HEK293T (cell line): ENCODE data around the gene IRF2BP2.
"Not testable (repeated sequence)": the region's sequence is repeated elsewhere in the genome, so short reads cannot be mapped to it uniquely, and the experiment has no call there.

Experiments
- CTCF ChIA-PET: fragments of 350-600 bp; formaldehyde crosslinking; extraction: SDS; loops from one replicate; lab custom pipeline; 2021; ENCODE audit warnings: antibody characterized with exemption, inconsistent platforms; lab: Yijun Ruan, JAX
- POLR2A ChIA-PET: fragments of 350-600 bp; formaldehyde crosslinking; extraction: SDS; loops from one replicate; lab custom pipeline; 2020; ENCODE audit warnings: antibody characterized with exemption, inconsistent platforms; lab: Yijun Ruan, JAX
- DNase-seq: peaks from one replicate; pipeline ENCODE4 v3.0.0; 2012; ENCODE audit warnings: mixed read lengths; ENCODE audit errors: extremely low spot score
- ARNT ChIP-seq: fragments of 450-650 bp; IDR thresholded peaks from 2 replicates; pipeline ENCODE4 v1.6.1; 2017; ENCODE audit warnings: mild to moderate bottlenecking
- CTBP1 ChIP-seq: fragments of 450-650 bp; IDR thresholded peaks from 2 replicates; pipeline ENCODE4 v1.6.1; 2016; ENCODE audit warnings: borderline replicate concordance
- ELF4 ChIP-seq: fragments of 450-650 bp; IDR thresholded peaks from 2 replicates; pipeline ENCODE4 v1.6.1; 2017; ENCODE audit warnings: antibody characterized with exemption
- FOXA1 ChIP-seq: fragments of 450-650 bp; IDR thresholded peaks from 2 replicates; pipeline ENCODE4 v1.6.1; 2016; ENCODE audit warnings: mild to moderate bottlenecking
- FOXK2 ChIP-seq: fragments of 450-650 bp; IDR thresholded peaks from 2 replicates; pipeline ENCODE4 v1.6.1; 2016; ENCODE audit warnings: mild to moderate bottlenecking
- FOXM1 ChIP-seq: fragments of 450-650 bp; IDR thresholded peaks from 2 replicates; pipeline ENCODE4 v1.6.1; 2017; ENCODE audit warnings: mild to moderate bottlenecking, borderline replicate concordance
- HDGF ChIP-seq: fragments of 450-650 bp; IDR thresholded peaks from 2 replicates; pipeline ENCODE4 v1.6.1; 2017; ENCODE audit warnings: antibody characterized with exemption, borderline replicate concordance
- L3MBTL2 ChIP-seq: fragments of 450-650 bp; conservative IDR thresholded peaks from 2 replicates; pipeline ENCODE4 v1.6.1; 2016; ENCODE audit warnings: mild to moderate bottlenecking
- LEF1 ChIP-seq: fragments of 450-650 bp; IDR thresholded peaks from 2 replicates; pipeline ENCODE4 v1.6.1; 2017; ENCODE audit warnings: mild to moderate bottlenecking, borderline replicate concordance
- NFRKB ChIP-seq: fragments of 450-650 bp; IDR thresholded peaks from 2 replicates; pipeline ENCODE4 v1.6.1; 2016; ENCODE audit warnings: mild to moderate bottlenecking, moderate library complexity
- SP1 ChIP-seq: fragments of 450-650 bp; IDR thresholded peaks from 2 replicates; pipeline ENCODE4 v1.6.1; 2017
- SUZ12 ChIP-seq: fragments of 450-650 bp; IDR thresholded peaks from 2 replicates; pipeline ENCODE4 v1.6.1; 2016; ENCODE audit warnings: mild to moderate bottlenecking
- TARDBP ChIP-seq: fragments of 450-650 bp; IDR thresholded peaks from 2 replicates; pipeline ENCODE4 v1.6.1; 2016
- ZNF384 ChIP-seq: fragments of 450-650 bp; IDR thresholded peaks from 2 replicates; pipeline ENCODE4 v1.6.1; 2016
- TF ChIP-seq, protein P1 (sequence below): fragments of 450-650 bp; IDR thresholded peaks from 2 replicates; pipeline ENCODE4 v1.6.1; 2016

Gene IRF2BP2

DNA sequence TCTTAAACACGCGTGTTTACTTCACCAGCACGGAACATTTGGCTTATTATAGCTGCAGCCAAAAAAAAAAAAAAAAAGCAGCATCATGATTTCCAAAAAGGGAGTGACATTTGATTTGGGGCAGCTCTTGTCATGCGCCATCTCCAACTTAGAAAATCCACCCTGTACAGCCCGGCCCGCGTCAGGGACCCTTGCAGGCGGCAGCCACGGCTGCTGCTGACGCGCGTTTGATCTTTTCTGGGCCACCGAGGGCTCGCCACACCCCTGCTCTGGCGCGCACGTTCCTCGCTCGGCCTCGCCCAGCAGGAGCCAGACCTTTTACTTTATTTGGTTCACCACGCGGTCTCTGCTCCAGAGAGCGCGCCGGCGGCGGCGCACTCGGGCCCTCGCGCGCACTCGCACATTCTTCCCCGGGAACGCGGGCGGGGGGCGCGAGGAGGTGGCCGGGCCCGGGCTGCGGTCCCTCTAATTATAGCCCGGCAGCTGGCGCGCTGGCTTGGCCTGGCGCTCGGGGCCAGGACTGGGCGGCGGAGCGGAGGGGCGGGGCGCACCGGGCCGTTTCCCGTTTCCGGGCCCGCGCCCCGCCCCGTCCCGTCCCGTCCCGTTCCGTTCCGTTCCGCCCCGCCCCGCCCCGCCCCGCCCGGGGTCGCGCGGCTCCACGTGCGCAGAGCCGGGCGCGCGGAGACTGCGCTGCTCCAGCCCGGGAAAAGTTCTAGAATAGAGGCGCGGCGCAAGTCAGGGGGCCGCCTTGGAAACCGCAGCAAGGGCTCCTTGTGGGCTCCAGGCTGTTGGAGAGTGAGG, 10.2 kb downstream of the IRF2BP2 start:
- CTCF ChIA-PET = interaction anchor here (0.9 to 1.6 kb wide), 3 partner anchors 55 to 484 kb away, joined by 3 to 6 read pairs (median 4); no protein-coding TSS in a partner anchor
- TF ChIP-seq LEF1 (peak; percentile 84; the same call in 1 of the 2 replicates), SUZ12 (no peak), SP1 (no peak), CTBP1 (peak; percentile 59; the same call in 1 of the 2 replicates), L3MBTL2 (peak; percentile 96), HDGF (no peak), FOXK2 (no peak), ZNF384 (peak; percentile 85), FOXA1 (no peak)
- DNase-seq = peak; percentile 74
- POLR2A ChIA-PET = interaction anchor here (0.6 to 4.7 kb wide), 17 partner anchors 12 to 484 kb away, joined by 3 to 81 read pairs (median 3); partner anchors contain the start of gene IRF2BP2

DNA sequence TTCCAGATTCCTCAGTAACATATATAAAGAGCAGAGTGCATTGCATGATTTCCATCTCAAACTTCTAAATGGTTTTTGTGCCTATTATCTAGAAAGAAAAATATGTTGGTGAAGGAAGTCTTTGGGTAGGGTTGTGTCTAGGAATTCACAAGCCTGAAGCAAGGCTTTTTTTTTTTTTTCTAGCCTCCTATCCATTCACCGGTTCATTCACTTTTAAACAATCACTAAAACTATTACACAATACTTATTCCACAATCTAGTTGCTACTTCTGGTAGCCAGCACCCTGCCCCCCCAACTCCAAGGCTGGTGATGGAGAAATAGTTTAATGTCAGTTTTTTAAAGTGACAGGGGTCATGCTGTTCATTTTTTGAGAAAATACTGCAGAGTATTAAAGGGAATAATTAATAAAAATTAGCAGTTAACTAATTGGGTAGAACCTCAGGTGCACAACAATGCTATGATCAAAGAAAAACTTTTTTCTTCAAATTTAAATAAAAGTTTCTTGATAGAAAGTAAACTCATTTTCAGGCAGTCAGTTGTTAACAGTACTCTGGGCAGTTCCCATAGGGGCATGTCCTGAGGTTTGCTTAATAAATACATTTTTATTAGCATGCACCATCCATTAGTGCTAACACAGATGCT, 10.9 kb downstream of the IRF2BP2 start:
- no peak for DNase-seq
- ChIA-PET CTCF (no interaction called here), POLR2A (interaction anchor here (0.6 to 4.7 kb wide), 8 partner anchors 11 to 485 kb away, joined by 3 to 81 read pairs (median 3); partner anchors contain the start of gene IRF2BP2)
- TF ChIP-seq L3MBTL2 (no peak), ARNT (no peak), FOXM1 (no peak), ELF4 (no peak), CTBP1 (no peak), ZNF384 (peak; percentile 24; the same call in 1 of the 2 replicates)

DNA sequence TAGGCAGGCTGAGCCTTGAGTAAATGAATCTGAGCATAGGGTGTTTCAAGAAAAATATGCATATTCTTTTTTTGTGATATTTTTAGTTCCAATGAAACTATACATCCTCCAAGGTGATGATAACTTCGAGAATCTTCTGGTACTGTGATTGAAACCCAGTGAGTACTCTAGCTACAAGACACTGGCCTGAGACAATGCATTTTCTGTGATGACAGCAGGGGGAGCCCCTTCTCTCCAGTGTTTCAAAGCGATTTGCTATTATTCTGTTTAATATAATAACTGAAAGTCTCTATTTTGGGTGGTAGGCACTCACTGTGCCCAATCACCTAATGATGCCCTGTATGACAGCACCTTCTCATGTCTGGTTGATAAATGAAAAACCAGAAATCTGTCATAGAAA, 12.1 kb downstream of the IRF2BP2 start:
- ChIA-PET CTCF (interaction anchor here (0.6 to 1.5 kb wide), 12 partner anchors 8 to 495 kb away, joined by 3 to 10 read pairs (median 3); no protein-coding TSS in a partner anchor), POLR2A (interaction anchor here (1.2 to 4.7 kb wide), 2 partner anchors 13 to 14 kb away, joined by 3 to 81 read pairs; partner anchors contain the start of gene IRF2BP2)
- TF ChIP-seq ZNF384 = no peak
- no peak for TF ChIP-seq FOXM1
- TF ChIP-seq FOXK2 = no peak
- TF ChIP-seq SP1 = no peak
- TF ChIP-seq ARNT = no peak
- no peak for TF ChIP-seq SUZ12
- no peak for TF ChIP-seq CTBP1
- no peak for TF ChIP-seq NFRKB
- TF ChIP-seq FOXA1 = no peak
- TF ChIP-seq LEF1 = no peak
- TF ChIP-seq, protein P1, sequence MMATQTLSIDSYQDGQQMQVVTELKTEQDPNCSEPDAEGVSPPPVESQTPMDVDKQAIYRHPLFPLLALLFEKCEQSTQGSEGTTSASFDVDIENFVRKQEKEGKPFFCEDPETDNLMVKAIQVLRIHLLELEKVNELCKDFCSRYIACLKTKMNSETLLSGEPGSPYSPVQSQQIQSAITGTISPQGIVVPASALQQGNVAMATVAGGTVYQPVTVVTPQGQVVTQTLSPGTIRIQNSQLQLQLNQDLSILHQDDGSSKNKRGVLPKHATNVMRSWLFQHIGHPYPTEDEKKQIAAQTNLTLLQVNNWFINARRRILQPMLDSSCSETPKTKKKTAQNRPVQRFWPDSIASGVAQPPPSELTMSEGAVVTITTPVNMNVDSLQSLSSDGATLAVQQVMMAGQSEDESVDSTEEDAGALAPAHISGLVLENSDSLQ = no peak
- no peak for TF ChIP-seq TARDBP
- no peak for TF ChIP-seq HDGF
- no peak for TF ChIP-seq L3MBTL2
- no peak for DNase-seq

DNA sequence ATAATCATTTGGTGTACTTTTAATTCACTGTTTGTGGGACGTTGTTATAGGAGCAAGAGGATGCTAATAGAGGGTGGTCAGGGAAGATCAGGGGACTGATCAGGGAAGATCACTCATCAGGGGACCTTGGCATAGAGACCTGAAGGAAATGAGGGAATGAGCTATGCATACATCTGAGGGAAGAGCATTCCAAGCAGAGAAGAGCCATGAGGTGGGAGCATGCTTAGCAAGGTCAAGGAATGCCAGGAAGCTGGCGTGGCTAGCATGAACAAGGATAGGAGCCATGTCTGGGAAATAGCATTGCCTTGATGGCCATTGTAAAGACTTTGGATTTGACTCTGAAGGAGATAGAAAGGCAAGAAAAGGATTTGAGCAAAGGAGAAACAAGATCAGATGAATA, 14.1 kb downstream of the IRF2BP2 start:
- ChIA-PET CTCF (no interaction called here), POLR2A (no interaction called here)
- DNase-seq = no peak
- TF ChIP-seq HDGF (no peak), CTBP1 (no peak), ARNT (no peak), FOXA1 (no peak), SUZ12 (no peak), LEF1 (no peak), FOXM1 (no peak)

DNA sequence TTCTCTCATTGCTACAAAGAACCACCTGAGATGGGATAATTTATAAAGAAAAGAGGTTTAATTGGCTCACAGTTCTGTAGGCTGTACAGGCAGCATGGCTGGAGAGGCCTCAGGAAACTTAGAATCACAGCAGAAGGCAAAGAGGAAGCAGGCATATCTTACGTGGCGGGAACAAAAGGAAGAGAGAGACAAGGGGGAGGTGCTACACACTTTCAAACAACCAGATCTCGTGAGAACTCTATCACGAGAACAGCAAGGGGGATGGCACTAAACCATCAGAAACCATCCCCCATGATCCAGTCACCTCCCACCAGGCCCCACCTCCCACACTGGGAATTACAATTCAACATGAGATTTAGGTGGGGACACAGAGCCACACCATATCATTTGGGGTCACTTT, 15.4 kb downstream of the IRF2BP2 start:
- POLR2A ChIA-PET, DNase-seq, CTCF ChIA-PET: not testable (repeated sequence)

DNA sequence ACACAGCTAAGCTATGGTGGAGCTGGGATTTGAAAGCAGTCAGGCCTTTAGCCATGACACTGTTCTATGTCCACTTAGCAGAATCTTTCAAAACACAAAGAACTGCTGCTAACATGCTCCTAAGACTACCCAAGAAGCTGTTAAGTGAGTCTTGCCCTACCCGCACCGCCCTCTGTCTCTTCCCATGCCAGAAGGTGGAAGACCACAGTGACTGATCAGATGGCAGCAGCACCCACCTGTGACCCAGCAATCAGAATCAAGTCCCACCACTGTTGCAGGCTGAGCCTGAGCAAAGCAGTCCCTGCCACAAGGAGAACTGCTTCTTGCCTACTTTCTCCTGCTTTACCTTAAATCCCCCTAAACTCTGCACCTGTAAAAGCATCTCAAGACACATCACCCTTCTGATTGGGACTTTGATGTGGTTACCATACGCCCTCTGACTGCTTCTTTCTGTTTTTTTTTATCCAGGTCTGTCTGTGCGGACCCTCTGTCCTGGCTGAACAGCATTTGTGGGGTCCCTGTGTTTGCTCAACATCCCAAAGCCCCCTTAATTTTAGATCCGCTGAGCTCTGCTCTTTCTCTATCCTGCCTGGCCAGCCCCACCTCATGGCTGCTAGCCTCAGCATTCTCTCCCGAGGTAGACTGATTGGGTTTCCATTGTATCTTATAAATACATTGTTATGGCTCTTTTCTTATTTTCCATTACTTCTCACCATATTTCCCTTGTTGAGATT, 16.0 kb downstream of the IRF2BP2 start:
- POLR2A ChIA-PET = no interaction called here

More for the DNA sequence above, 16.0 kb downstream of the IRF2BP2 start:
- no peak for TF ChIP-seq CTBP1
- no peak for TF ChIP-seq L3MBTL2
- no peak for TF ChIP-seq SUZ12
- TF ChIP-seq LEF1 = no peak
- no peak for TF ChIP-seq HDGF
- TF ChIP-seq FOXM1 = no peak
- no peak for TF ChIP-seq TARDBP
- no peak for TF ChIP-seq FOXA1
- no peak for TF ChIP-seq ARNT
- no peak for TF ChIP-seq ELF4
- TF ChIP-seq, protein P1 = no peak
- no peak for DNase-seq
- CTCF ChIA-PET = no interaction called here
